Measurements from ENCODE around the gene ADRA1B. TPM values are rescaled to one million over a fixed set of nuclear protein-coding genes. Genes with fewer than 3 reads are reported as not detected.

The ADRA1B gene
- not detected for total RNA-seq

GRCh38 chr5:159915904-159916840 is at the start of gene ADRA1B:
TSS of gene ADRA1B (plus strand) at chr5:159916482. CDS start at chr5:159916906, 424 bp downstream.
- Histone ChIP-seq H3K4me3 (ENCODE audit: low read length) (no peak within 1 kb of the TSS), H3K4me1 (ENCODE audit: insufficient read depth, low read length) (no peaks in the 10 kb centered on the region), H3K9me3 (ENCODE audit: low read depth, low read length) (no peaks in the 10 kb centered on the region), H3K27me3 (ENCODE audit: insufficient read depth, low read length) (peaks cover 59% of the 10 kb centered on the region)

GRCh38 chr5:159873680-159874079 is 42.6 kb upstream of the ADRA1B start:
- Histone ChIP-seq H3K4me3 (ENCODE audit: low read length) (no peak overlapping the region), H3K4me1 (ENCODE audit: insufficient read depth, low read length) (no peaks in the 10 kb centered on the region), H3K27me3 (ENCODE audit: insufficient read depth, low read length) (no peaks in the 10 kb centered on the region), H3K9me3 (ENCODE audit: low read depth, low read length) (no peaks in the 10 kb centered on the region)

GRCh38 chr5:159874263-159874662 is 42.0 kb upstream of the ADRA1B start:
- no peak overlapping the region for H3K4me3 ChIP-seq (ENCODE audit: low read length)
- H3K9me3 ChIP-seq (ENCODE audit: low read depth, low read length): no peaks in the 10 kb centered on the region
- no peaks in the 10 kb centered on the region for H3K4me1 ChIP-seq (ENCODE audit: insufficient read depth, low read length)

GRCh38 chr5:159877016-159877415 is 39.3 kb upstream of the ADRA1B start:
- Histone ChIP-seq H3K9me3 (ENCODE audit: low read depth, low read length) (no peaks in the 10 kb centered on the region), H3K4me3 (ENCODE audit: low read length) (no peak overlapping the region), H3K27me3 (ENCODE audit: insufficient read depth, low read length) (no peaks in the 10 kb centered on the region), H3K4me1 (ENCODE audit: insufficient read depth, low read length) (no peaks in the 10 kb centered on the region)

More at GRCh38 chr5:159874263-159874662, 42.0 kb upstream of the ADRA1B start:
- H3K27me3 ChIP-seq (ENCODE audit: insufficient read depth, low read length): no peaks in the 10 kb centered on the region

- Histone ChIP-seq H3K9me3 (ENCODE audit: low read depth, low read length) (no peaks in the 10 kb centered on the region), H3K27me3 (ENCODE audit: insufficient read depth, low read length) (no peaks in the 10 kb centered on the region), H3K4me1 (ENCODE audit: insufficient read depth, low read length) (no peaks in the 10 kb centered on the region), H3K4me3 (ENCODE audit: low read length) (no peak overlapping the region)
Measured at GRCh38 chr5:159877894-159878448, 38.3 kb upstream of the ADRA1B start.

GRCh38 chr5:159878988-159879471 is 37.3 kb upstream of the ADRA1B start:
- no peaks in the 10 kb centered on the region for H3K4me1 ChIP-seq (ENCODE audit: insufficient read depth, low read length)
- no peaks in the 10 kb centered on the region for H3K27me3 ChIP-seq (ENCODE audit: insufficient read depth, low read length)
- no peaks in the 10 kb centered on the region for H3K9me3 ChIP-seq (ENCODE audit: low read depth, low read length)

GRCh38 chr5:159880676-159881075 is 35.6 kb upstream of the ADRA1B start:
- Histone ChIP-seq H3K4me1 (ENCODE audit: insufficient read depth, low read length) (no peaks in the 10 kb centered on the region), H3K9me3 (ENCODE audit: low read depth, low read length) (no peaks in the 10 kb centered on the region), H3K27me3 (ENCODE audit: insufficient read depth, low read length) (no peaks in the 10 kb centered on the region)

More at GRCh38 chr5:159878988-159879471, 37.3 kb upstream of the ADRA1B start:
- no peak overlapping the region for H3K4me3 ChIP-seq (ENCODE audit: low read length)

GRCh38 chr5:159881967-159882366 is 34.3 kb upstream of the ADRA1B start:
- Histone ChIP-seq H3K4me1 (ENCODE audit: insufficient read depth, low read length) (no peaks in the 10 kb centered on the region), H3K27me3 (ENCODE audit: insufficient read depth, low read length) (no peaks in the 10 kb centered on the region), H3K4me3 (ENCODE audit: low read length) (no peak overlapping the region), H3K9me3 (ENCODE audit: low read depth, low read length) (no peaks in the 10 kb centered on the region)

More at GRCh38 chr5:159880676-159881075, 35.6 kb upstream of the ADRA1B start:
- H3K4me3 ChIP-seq (ENCODE audit: low read length): no peak overlapping the region

- Histone ChIP-seq H3K4me1 (ENCODE audit: insufficient read depth, low read length) (no peaks in the 10 kb centered on the region), H3K27me3 (ENCODE audit: insufficient read depth, low read length) (no peaks in the 10 kb centered on the region), H3K9me3 (ENCODE audit: low read depth, low read length) (no peaks in the 10 kb centered on the region), H3K4me3 (ENCODE audit: low read length) (no peak overlapping the region)
Measured at GRCh38 chr5:159883522-159883950, 32.7 kb upstream of the ADRA1B start.

GRCh38 chr5:159884917-159885620 is 31.2 kb upstream of the ADRA1B start:
- Histone ChIP-seq H3K4me1 (ENCODE audit: insufficient read depth, low read length) (no peaks in the 10 kb centered on the region), H3K27me3 (ENCODE audit: insufficient read depth, low read length) (no peaks in the 10 kb centered on the region), H3K9me3 (ENCODE audit: low read depth, low read length) (no peaks in the 10 kb centered on the region), H3K4me3 (ENCODE audit: low read length) (no peak overlapping the region)

GRCh38 chr5:159886296-159886695 is 30.0 kb upstream of the ADRA1B start:
- H3K4me3 ChIP-seq (ENCODE audit: low read length): no peak overlapping the region
- no peaks in the 10 kb centered on the region for H3K27me3 ChIP-seq (ENCODE audit: insufficient read depth, low read length)
- no peaks in the 10 kb centered on the region for H3K9me3 ChIP-seq (ENCODE audit: low read depth, low read length)
- H3K4me1 ChIP-seq (ENCODE audit: insufficient read depth, low read length): no peaks in the 10 kb centered on the region

- Histone ChIP-seq H3K4me1 (ENCODE audit: insufficient read depth, low read length) (no peaks in the 10 kb centered on the region), H3K4me3 (ENCODE audit: low read length) (no peak overlapping the region), H3K9me3 (ENCODE audit: low read depth, low read length) (no peaks in the 10 kb centered on the region), H3K27me3 (ENCODE audit: insufficient read depth, low read length) (no peaks in the 10 kb centered on the region)
Measured at GRCh38 chr5:159887050-159887449, 29.2 kb upstream of the ADRA1B start.

GRCh38 chr5:159888860-159889259 is 27.4 kb upstream of the ADRA1B start:
- Histone ChIP-seq H3K4me1 (ENCODE audit: insufficient read depth, low read length) (no peaks in the 10 kb centered on the region), H3K9me3 (ENCODE audit: low read depth, low read length) (no peaks in the 10 kb centered on the region), H3K4me3 (ENCODE audit: low read length) (no peak overlapping the region), H3K27me3 (ENCODE audit: insufficient read depth, low read length) (no peaks in the 10 kb centered on the region)

- no peaks in the 10 kb centered on the region for H3K9me3 ChIP-seq (ENCODE audit: low read depth, low read length)
Measured at GRCh38 chr5:159890141-159890540, 26.1 kb upstream of the ADRA1B start.

GRCh38 chr5:159891371-159891770 is 24.9 kb upstream of the ADRA1B start:
- no peaks in the 10 kb centered on the region for H3K27me3 ChIP-seq (ENCODE audit: insufficient read depth, low read length)

More at GRCh38 chr5:159890141-159890540, 26.1 kb upstream of the ADRA1B start:
- no peaks in the 10 kb centered on the region for H3K4me1 ChIP-seq (ENCODE audit: insufficient read depth, low read length)
- no peak overlapping the region for H3K4me3 ChIP-seq (ENCODE audit: low read length)
- H3K27me3 ChIP-seq (ENCODE audit: insufficient read depth, low read length): no peaks in the 10 kb centered on the region

More at GRCh38 chr5:159891371-159891770, 24.9 kb upstream of the ADRA1B start:
- Histone ChIP-seq H3K9me3 (ENCODE audit: low read depth, low read length) (no peaks in the 10 kb centered on the region), H3K4me1 (ENCODE audit: insufficient read depth, low read length) (no peaks in the 10 kb centered on the region), H3K4me3 (ENCODE audit: low read length) (no peak overlapping the region)
